AG08396 (cell line): Measurements from ENCODE around the gene CCDC158.

Experiments
- DNase-seq: peaks from one replicate; pipeline ENCODE4 v3.0.0; 2012; ENCODE audit warnings: low spot score, mixed read lengths

CCDC158 gene

GRCh38 chr4:76280488-76281441, 140.2 kb downstream of the CCDC158 start:
- no peak for DNase-seq

GRCh38 chr4:76279462-76279861, 141.5 kb downstream of the CCDC158 start:
- DNase-seq = no peak

- DNase-seq = no peak
Measured at GRCh38 chr4:76278583-76278982, 142.4 kb downstream of the CCDC158 start.

- DNase-seq = no peak
Measured at GRCh38 chr4:76277667-76278066, 143.3 kb downstream of the CCDC158 start.

- no peak for DNase-seq
Measured at GRCh38 chr4:76276813-76277212, 144.1 kb downstream of the CCDC158 start.

GRCh38 chr4:76275486-76276124, 145.3 kb downstream of the CCDC158 start:
- no peak for DNase-seq

- no peak for DNase-seq
Measured at GRCh38 chr4:76272999-76273398, 147.9 kb downstream of the CCDC158 start.

- no peak for DNase-seq
Measured at GRCh38 chr4:76272582-76272981, 148.4 kb downstream of the CCDC158 start.

GRCh38 chr4:76272073-76272472, 148.9 kb downstream of the CCDC158 start:
- DNase-seq = no peak

GRCh38 chr4:76271248-76271647, 149.7 kb downstream of the CCDC158 start:
- DNase-seq = no peak

- DNase-seq = no peak
Measured at GRCh38 chr4:76270244-76271175, 150.4 kb downstream of the CCDC158 start.

- no peak for DNase-seq
Measured at GRCh38 chr4:76267811-76268210, 153.1 kb downstream of the CCDC158 start.

- no peak for DNase-seq
Measured at GRCh38 chr4:76266627-76267026, 154.3 kb downstream of the CCDC158 start.

GRCh38 chr4:76265631-76266218, 155.2 kb downstream of the CCDC158 start:
- DNase-seq = no peak
